ENCODE results near the gene EEF2.
"Not testable (repeated sequence)": the region's sequence is repeated elsewhere in the genome, so short reads cannot be mapped to it uniquely, and the experiment has no call there.

EEF2 gene

GRCh38 chr19:3952755-3953276, 32.4 kb downstream of the EEF2 start:
- intact Hi-C loops (cut with DNase I); DNase-seq: not testable (repeated sequence)

- intact Hi-C loops (cut with DNase I) = no loop called here
- DNase-seq = no peak
Observed at GRCh38 chr19:3950871-3951861, 34.1 kb downstream of the EEF2 start.

- no peak for DNase-seq
- intact Hi-C loops (cut with DNase I) = no loop called here
Observed at GRCh38 chr19:3949997-3950859, 35.0 kb downstream of the EEF2 start.

- intact Hi-C loops (cut with DNase I) = no loop called here
- no peak for DNase-seq
Observed at GRCh38 chr19:3949294-3949693, 36.0 kb downstream of the EEF2 start.

GRCh38 chr19:3947316-3947933, 37.8 kb downstream of the EEF2 start:
- DNase-seq; intact Hi-C loops (cut with DNase I): not testable (repeated sequence)

- intact Hi-C loops (cut with DNase I) = no loop called here
- DNase-seq = no peak
Observed at GRCh38 chr19:3945838-3946237, 39.4 kb downstream of the EEF2 start.

GRCh38 chr19:3944018-3944721, 41.1 kb downstream of the EEF2 start:
- no peak for DNase-seq
- intact Hi-C loops (cut with DNase I) = no loop called here

GRCh38 chr19:3942790-3943409, 42.4 kb downstream of the EEF2 start:
- no peak for DNase-seq
- intact Hi-C loops (cut with DNase I) = no loop called here

- intact Hi-C loops (cut with DNase I); DNase-seq: not testable (repeated sequence)
Observed at GRCh38 chr19:3938300-3938950, 46.8 kb downstream of the EEF2 start.

GRCh38 chr19:3936506-3937442, 48.5 kb downstream of the EEF2 start:
- intact Hi-C loops (cut with DNase I) = no loop called here
- no peak for DNase-seq

GRCh38 chr19:3932931-3933810, 52.1 kb downstream of the EEF2 start, which contains the start of gene NMRK2:
Gene NMRK2 (plus strand): TSS chr19:3933069. CDS start chr19:3933672, 603 bp downstream.
- DNase-seq = no peak
- intact Hi-C loops (cut with DNase I) = no loop called here

GRCh38 chr19:3931041-3931440, 54.2 kb downstream of the EEF2 start:
- intact Hi-C loops (cut with DNase I) = no loop called here

More at GRCh38 chr19:3931041-3931440, 54.2 kb downstream of the EEF2 start:
- DNase-seq = no peak

Measured in posterior cingulate gyrus (tissue), 11 donors.